ENCODE results near the gene LPO.

The LPO gene

GRCh38 chr17:58247511-58248363 lies 9.4 kb downstream of the LPO start:
- peaks cover 97% of the 10 kb centered on the region for H3K27me3 ChIP-seq (ENCODE audit: insufficient read depth, low read length)
- no peaks in the 10 kb centered on the region for H3K4me1 ChIP-seq (ENCODE audit: insufficient read depth, low read length)
- H3K4me3 ChIP-seq (ENCODE audit: low read length) = no peak overlapping the region
- no peak overlapping the region for H3K27ac ChIP-seq (ENCODE audit: low read length)
- H3K9me3 ChIP-seq (ENCODE audit: insufficient read depth, low read depth, low read length) = peaks cover 8% of the 10 kb centered on the region; the same call in 1 of the 2 replicates
- H3K36me3 ChIP-seq (ENCODE audit: insufficient read depth, low read depth, low read length) = no peaks in the 10 kb centered on the region
- H3K9ac ChIP-seq (ENCODE audit: low read depth, low read length) = no peak overlapping the region

GRCh38 chr17:58248955-58249269 lies 10.5 kb downstream of the LPO start:
- peaks cover 97% of the 10 kb centered on the region for H3K27me3 ChIP-seq (ENCODE audit: insufficient read depth, low read length)
- peak overlapping the region; percentile 63 for H3K4me3 ChIP-seq (ENCODE audit: low read length)
- no peaks in the 10 kb centered on the region for H3K4me1 ChIP-seq (ENCODE audit: insufficient read depth, low read length)
- no peak overlapping the region for H3K9ac ChIP-seq (ENCODE audit: low read depth, low read length)
- H3K36me3 ChIP-seq (ENCODE audit: insufficient read depth, low read depth, low read length) = no peaks in the 10 kb centered on the region
- H3K27ac ChIP-seq (ENCODE audit: low read length) = no peak overlapping the region
- peaks cover 8% of the 10 kb centered on the region; the same call in 1 of the 2 replicates for H3K9me3 ChIP-seq (ENCODE audit: insufficient read depth, low read depth, low read length)

- H3K9ac ChIP-seq (ENCODE audit: low read depth, low read length) = no peak overlapping the region
- peaks cover 97% of the 10 kb centered on the region for H3K27me3 ChIP-seq (ENCODE audit: insufficient read depth, low read length)
- peaks cover 8% of the 10 kb centered on the region; the same call in 1 of the 2 replicates for H3K9me3 ChIP-seq (ENCODE audit: insufficient read depth, low read depth, low read length)
- H3K36me3 ChIP-seq (ENCODE audit: insufficient read depth, low read depth, low read length) = no peaks in the 10 kb centered on the region
- peak overlapping the region; percentile 63 for H3K4me3 ChIP-seq (ENCODE audit: low read length)
- no peak overlapping the region for H3K27ac ChIP-seq (ENCODE audit: low read length)
- no peaks in the 10 kb centered on the region for H3K4me1 ChIP-seq (ENCODE audit: insufficient read depth, low read length)
Measured at GRCh38 chr17:58249270-58250133, 11.1 kb downstream of the LPO start.

- H3K4me3 ChIP-seq (ENCODE audit: low read length) = no peak overlapping the region
- H3K9me3 ChIP-seq (ENCODE audit: insufficient read depth, low read depth, low read length) = peaks cover 8% of the 10 kb centered on the region; the same call in 1 of the 2 replicates
- peaks cover 96% of the 10 kb centered on the region for H3K27me3 ChIP-seq (ENCODE audit: insufficient read depth, low read length)
- no peak overlapping the region for H3K27ac ChIP-seq (ENCODE audit: low read length)
- no peaks in the 10 kb centered on the region for H3K36me3 ChIP-seq (ENCODE audit: insufficient read depth, low read depth, low read length)
- no peaks in the 10 kb centered on the region for H3K4me1 ChIP-seq (ENCODE audit: insufficient read depth, low read length)
- H3K9ac ChIP-seq (ENCODE audit: low read depth, low read length) = no peak overlapping the region
Measured at GRCh38 chr17:58250344-58251011, 12.1 kb downstream of the LPO start.

DNA sequence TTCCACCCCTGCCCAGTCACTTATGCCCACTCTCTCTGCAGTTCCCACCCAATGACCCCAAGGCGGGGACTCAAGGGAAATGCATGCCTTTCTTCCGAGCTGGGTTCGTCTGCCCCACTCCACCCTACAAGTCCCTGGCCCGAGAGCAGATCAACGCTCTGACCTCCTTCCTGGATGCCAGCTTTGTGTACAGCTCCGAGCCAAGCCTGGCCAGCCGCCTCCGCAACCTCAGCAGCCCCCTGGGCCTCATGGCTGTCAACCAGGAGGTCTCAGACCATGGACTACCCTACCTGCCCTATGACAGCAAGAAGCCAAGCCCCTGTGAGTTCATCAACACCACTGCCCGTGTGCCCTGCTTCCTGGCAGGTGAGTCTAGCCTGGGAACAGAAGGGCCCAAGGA lies 13.8 kb downstream of the LPO start:
- Histone ChIP-seq H3K9ac (ENCODE audit: low read depth, low read length) (no peak overlapping the region), H3K27me3 (ENCODE audit: insufficient read depth, low read length) (peaks cover 79% of the 10 kb centered on the region), H3K4me1 (ENCODE audit: insufficient read depth, low read length) (no peaks in the 10 kb centered on the region), H3K4me3 (ENCODE audit: low read length) (no peak overlapping the region), H3K36me3 (ENCODE audit: insufficient read depth, low read depth, low read length) (no peaks in the 10 kb centered on the region), H3K27ac (ENCODE audit: low read length) (no peak overlapping the region), H3K9me3 (ENCODE audit: insufficient read depth, low read depth, low read length) (peaks cover 8% of the 10 kb centered on the region; the same call in 1 of the 2 replicates)

DNA sequence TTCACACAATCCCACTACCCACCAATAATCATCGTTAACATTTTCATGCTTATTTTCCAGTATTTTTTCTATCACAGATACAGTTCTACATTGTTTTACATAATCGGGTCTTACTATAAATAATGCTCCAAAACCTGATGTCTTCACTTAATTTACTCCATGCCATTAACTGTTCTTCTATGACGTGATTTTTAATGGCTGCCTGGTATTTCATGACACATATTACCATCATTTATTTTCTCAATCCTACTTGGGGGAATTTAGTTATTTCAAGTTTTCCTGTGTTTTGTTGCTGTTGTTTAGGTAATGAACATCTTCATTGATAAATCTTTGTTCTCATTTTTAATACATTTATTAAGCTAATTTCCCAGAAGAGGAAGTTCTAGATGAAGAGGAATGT lies 14.7 kb downstream of the LPO start:
- H3K9me3 ChIP-seq (ENCODE audit: insufficient read depth, low read depth, low read length) = peaks cover 8% of the 10 kb centered on the region; the same call in 1 of the 2 replicates
- peaks cover 77% of the 10 kb centered on the region for H3K27me3 ChIP-seq (ENCODE audit: insufficient read depth, low read length)
- no peak overlapping the region for H3K4me3 ChIP-seq (ENCODE audit: low read length)
- H3K27ac ChIP-seq (ENCODE audit: low read length) = no peak overlapping the region
- H3K4me1 ChIP-seq (ENCODE audit: insufficient read depth, low read length) = no peaks in the 10 kb centered on the region
- no peaks in the 10 kb centered on the region for H3K36me3 ChIP-seq (ENCODE audit: insufficient read depth, low read depth, low read length)
- no peak overlapping the region for H3K9ac ChIP-seq (ENCODE audit: low read depth, low read length)

DNA sequence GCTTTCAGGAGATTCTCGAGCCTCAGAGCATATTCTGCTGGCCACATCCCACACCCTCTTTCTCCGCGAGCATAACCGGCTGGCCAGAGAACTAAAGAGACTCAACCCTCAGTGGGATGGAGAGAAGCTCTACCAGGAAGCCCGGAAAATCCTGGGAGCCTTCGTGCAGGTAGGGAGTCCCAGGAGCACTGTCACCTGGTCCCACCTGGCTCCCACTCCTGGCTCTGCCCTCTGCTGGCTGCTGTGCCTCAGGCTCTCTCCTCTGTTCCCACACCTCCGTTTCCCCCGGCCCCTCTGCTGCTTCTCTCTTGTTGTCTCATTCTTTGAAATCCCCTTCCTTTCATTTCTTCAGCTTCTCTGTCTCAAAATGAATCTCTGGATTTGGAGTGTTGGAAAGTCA lies 16.4 kb downstream of the LPO start:
- Histone ChIP-seq H3K27me3 (ENCODE audit: insufficient read depth, low read length) (peaks cover 76% of the 10 kb centered on the region), H3K4me1 (ENCODE audit: insufficient read depth, low read length) (no peaks in the 10 kb centered on the region), H3K9ac (ENCODE audit: low read depth, low read length) (no peak overlapping the region), H3K27ac (ENCODE audit: low read length) (no peak overlapping the region), H3K4me3 (ENCODE audit: low read length) (peak overlapping the region; percentile 52; the same call in 1 of the 2 replicates), H3K9me3 (ENCODE audit: insufficient read depth, low read depth, low read length) (peaks cover 7% of the 10 kb centered on the region; the same call in 1 of the 2 replicates), H3K36me3 (ENCODE audit: insufficient read depth, low read depth, low read length) (no peaks in the 10 kb centered on the region)

- no peaks in the 10 kb centered on the region for H3K36me3 ChIP-seq (ENCODE audit: insufficient read depth, low read depth, low read length)
- H3K27ac ChIP-seq (ENCODE audit: low read length) = no peak overlapping the region
- no peak overlapping the region for H3K9ac ChIP-seq (ENCODE audit: low read depth, low read length)
- no peaks in the 10 kb centered on the region for H3K9me3 ChIP-seq (ENCODE audit: insufficient read depth, low read depth, low read length)
- H3K4me1 ChIP-seq (ENCODE audit: insufficient read depth, low read length) = no peaks in the 10 kb centered on the region
- no peak overlapping the region for H3K4me3 ChIP-seq (ENCODE audit: low read length)
- H3K27me3 ChIP-seq (ENCODE audit: insufficient read depth, low read length) = peaks cover 69% of the 10 kb centered on the region
Measured at GRCh38 chr17:58262149-58262548, 23.8 kb downstream of the LPO start.

DNA sequence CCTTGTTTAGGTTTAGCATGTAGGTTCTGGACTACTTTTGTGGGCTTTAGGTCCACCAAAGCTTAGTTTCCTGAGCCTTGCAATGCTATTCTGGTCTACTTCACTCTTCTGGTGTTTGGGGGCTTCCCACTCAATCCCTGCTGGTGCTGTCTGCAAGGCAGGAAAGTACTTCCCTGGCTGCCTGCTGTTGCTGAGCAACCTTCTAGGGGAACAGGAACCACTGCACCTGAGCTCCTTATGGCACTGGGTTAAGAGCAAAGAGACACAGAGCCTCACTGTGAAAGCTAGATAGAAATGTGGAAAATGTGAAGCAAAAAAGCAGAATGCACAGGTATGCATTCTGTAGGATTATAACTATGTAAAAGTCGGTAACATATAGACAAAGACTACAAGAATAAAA lies 25.4 kb downstream of the LPO start:
- no peak overlapping the region for H3K27ac ChIP-seq (ENCODE audit: low read length)
- no peaks in the 10 kb centered on the region for H3K4me1 ChIP-seq (ENCODE audit: insufficient read depth, low read length)
- H3K36me3 ChIP-seq (ENCODE audit: insufficient read depth, low read depth, low read length) = no peaks in the 10 kb centered on the region
- H3K9me3 ChIP-seq (ENCODE audit: insufficient read depth, low read depth, low read length) = no peaks in the 10 kb centered on the region
- H3K9ac ChIP-seq (ENCODE audit: low read depth, low read length) = no peak overlapping the region
- peaks cover 55% of the 10 kb centered on the region for H3K27me3 ChIP-seq (ENCODE audit: insufficient read depth, low read length)
- H3K4me3 ChIP-seq (ENCODE audit: low read length) = no peak overlapping the region

DNA sequence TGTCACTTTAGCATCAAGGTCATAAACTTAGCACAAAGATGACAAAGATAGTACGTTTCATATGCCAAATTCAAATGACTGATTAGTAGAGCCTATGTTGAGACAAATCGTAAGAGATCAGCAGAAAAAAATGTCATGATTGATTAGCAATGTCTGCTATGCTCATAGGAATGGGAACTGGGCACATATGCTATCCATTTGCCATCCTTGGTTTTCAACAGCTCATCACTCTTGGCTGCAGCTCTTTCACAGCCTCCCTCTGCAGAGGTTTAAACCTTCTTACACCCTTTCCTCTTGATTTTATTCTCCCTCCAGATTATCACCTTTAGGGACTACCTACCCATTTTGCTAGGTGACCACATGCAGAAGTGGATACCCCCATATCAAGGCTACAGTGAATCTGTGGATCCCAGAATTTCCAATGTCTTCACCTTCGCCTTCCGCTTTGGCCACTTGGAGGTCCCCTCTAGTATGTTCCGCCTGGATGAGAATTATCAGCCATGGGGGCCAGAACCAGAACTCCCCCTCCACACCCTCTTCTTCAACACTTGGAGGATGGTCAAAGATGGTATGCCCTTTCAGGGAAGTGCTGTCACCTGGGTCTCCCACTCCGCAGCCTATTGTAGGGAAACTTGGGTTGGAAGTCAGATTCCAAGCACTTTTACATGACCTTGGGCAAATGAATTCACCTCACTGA lies 26.2 kb downstream of the LPO start:
- no peaks in the 10 kb centered on the region for H3K9me3 ChIP-seq (ENCODE audit: insufficient read depth, low read depth, low read length)
- peaks cover 47% of the 10 kb centered on the region for H3K27me3 ChIP-seq (ENCODE audit: insufficient read depth, low read length)
- no peak overlapping the region for H3K4me3 ChIP-seq (ENCODE audit: low read length)
- H3K9ac ChIP-seq (ENCODE audit: low read depth, low read length) = no peak overlapping the region
- no peaks in the 10 kb centered on the region for H3K36me3 ChIP-seq (ENCODE audit: insufficient read depth, low read depth, low read length)
- no peaks in the 10 kb centered on the region for H3K4me1 ChIP-seq (ENCODE audit: insufficient read depth, low read length)
- H3K27ac ChIP-seq (ENCODE audit: low read length) = no peak overlapping the region

- H3K4me1 ChIP-seq (ENCODE audit: insufficient read depth, low read length) = no peaks in the 10 kb centered on the region
- no peak overlapping the region for H3K4me3 ChIP-seq (ENCODE audit: low read length)
- no peak overlapping the region for H3K27ac ChIP-seq (ENCODE audit: low read length)
- H3K27me3 ChIP-seq (ENCODE audit: insufficient read depth, low read length) = peaks cover 41% of the 10 kb centered on the region
- no peak overlapping the region for H3K9ac ChIP-seq (ENCODE audit: low read depth, low read length)
- no peaks in the 10 kb centered on the region for H3K36me3 ChIP-seq (ENCODE audit: insufficient read depth, low read depth, low read length)
- no peaks in the 10 kb centered on the region for H3K9me3 ChIP-seq (ENCODE audit: insufficient read depth, low read depth, low read length)
Measured at GRCh38 chr17:58265271-58265670, 26.9 kb downstream of the LPO start.

Measured in iPS-20b (cell line).